GM18909 (cell line): ENCODE measurements around the gene PLCL1.
"Not testable (repeated sequence)": the region's sequence is repeated elsewhere in the genome, so short reads cannot be mapped to it uniquely, and the experiment has no call there.

Source experiments
- ATAC-seq: cut with Tn5 transposase; IDR thresholded peaks from one replicate; pipeline ENCODE4 v1.9.1; 2021; ENCODE audit warnings: mild to moderate bottlenecking; ENCODE audit not compliant: unreplicated experiment, poor library complexity

PLCL1 gene

GRCh38 chr2:197805715-197806633 lies 1.6 kb downstream of the PLCL1 start:
- no peak for ATAC-seq

- no peak for ATAC-seq
Measured at GRCh38 chr2:197809064-197809463, 4.7 kb downstream of the PLCL1 start.

GRCh38 chr2:197810016-197810415 lies 5.6 kb downstream of the PLCL1 start:
- ATAC-seq, result no peak

- ATAC-seq, result no peak
Measured at GRCh38 chr2:197810491-197810890, 6.1 kb downstream of the PLCL1 start.

GRCh38 chr2:197813093-197813787 lies 8.8 kb downstream of the PLCL1 start:
- ATAC-seq, result peak; percentile 67

- no peak for ATAC-seq
Measured at GRCh38 chr2:197814526-197814925, 10.1 kb downstream of the PLCL1 start.

- ATAC-seq, result no peak
Measured at GRCh38 chr2:197821550-197822289, 17.3 kb downstream of the PLCL1 start.

- ATAC-seq, result no peak
Measured at GRCh38 chr2:197822333-197822732, 17.9 kb downstream of the PLCL1 start.

GRCh38 chr2:197827618-197828017 lies 23.2 kb downstream of the PLCL1 start:
- ATAC-seq, result no peak

GRCh38 chr2:197828464-197829135 lies 24.2 kb downstream of the PLCL1 start:
- ATAC-seq, result no peak

- ATAC-seq, result not testable (repeated sequence)
Measured at GRCh38 chr2:197834771-197835170, 30.4 kb downstream of the PLCL1 start.

GRCh38 chr2:197835293-197835692 lies 30.9 kb downstream of the PLCL1 start:
- ATAC-seq, result no peak

GRCh38 chr2:197838036-197838435 lies 33.6 kb downstream of the PLCL1 start:
- ATAC-seq, result peak; percentile 99

- ATAC-seq, result peak; percentile 5
Measured at GRCh38 chr2:197838579-197838978, 34.2 kb downstream of the PLCL1 start.

GRCh38 chr2:197839327-197839726 lies 34.9 kb downstream of the PLCL1 start:
- no peak for ATAC-seq

GRCh38 chr2:197839856-197840255 lies 35.5 kb downstream of the PLCL1 start:
- ATAC-seq, result no peak

- no peak for ATAC-seq
Measured at GRCh38 chr2:197846128-197846527, 41.7 kb downstream of the PLCL1 start.

- no peak for ATAC-seq
Measured at GRCh38 chr2:197846777-197847176, 42.4 kb downstream of the PLCL1 start.

- ATAC-seq, result no peak
Measured at GRCh38 chr2:197847651-197848401, 43.4 kb downstream of the PLCL1 start.

GRCh38 chr2:197848602-197849001 lies 44.2 kb downstream of the PLCL1 start:
- ATAC-seq, result no peak
